HepG2 (cell line): ENCODE measurements around the gene GAS5. TPM values are rescaled to one million over a fixed set of nuclear protein-coding genes. Genes with fewer than 3 reads are reported as not detected.

ENCODE experiments used
- ATF1 ChIP-seq: IDR thresholded peaks from 2 replicates; pipeline ENCODE4 v1.6.1; 2016; ENCODE audit warnings: mild to moderate bottlenecking, control low read depth
- RARG ChIP-seq: sonication (generic); formaldehyde crosslinking; IDR thresholded peaks from 2 replicates; pipeline ENCODE4 v1.4.0; 2020; ENCODE audit warnings: low read depth, mild to moderate bottlenecking, missing genetic modification reagents
- U2AF1 ChIP-seq: fragments of 200-400 bp; formaldehyde crosslinking; optimal IDR thresholded peaks from 2 replicates; pipeline ENCODE3; 2017; ENCODE audit warnings: mild to moderate bottlenecking, low read depth, low read length
- ZBTB38 ChIP-seq: sonication (generic); formaldehyde crosslinking; IDR thresholded peaks from 2 replicates; pipeline ENCODE4 v1.5.1; 2020; ENCODE audit warnings: mild to moderate bottlenecking, missing genetic modification reagents
- ZNF333 ChIP-seq: sonication (generic); formaldehyde crosslinking; IDR thresholded peaks from 2 replicates; pipeline ENCODE4 v1.4.0; 2020; ENCODE audit warnings: mild to moderate bottlenecking, missing genetic modification reagents, borderline replicate concordance
- polyA plus RNA-seq, 8 experiments: library from polyadenylated mRNA; depleted of rRNA in 3 of 8; stranded (reverse) in 7 of 8; unstranded in 1 of 8; fragments of >200 nt; fragmentation: Illumina TruSeq in 4 of 8; extraction: Trizol in 4 of 8; gene quantifications; 2 replicates each; pipeline versions ENCODE4 v1.2.1 to v1.2.3, GENCODE V29; 2011 to 2016; ENCODE audit warnings: low read depth in 4 of 8, missing spikeins in 1 of 8, mixed read lengths in 1 of 8; ENCODE audit not compliant: insufficient read depth in 1 of 8
- total RNA-seq, 5 experiments: library from RNA; depleted of rRNA; stranded (reverse); fragments of >200 nt; fragmentation: Illumina TruSeq; extraction: Trizol; gene quantifications; 2 replicates each; pipeline ENCODE4 v1.2.3, GENCODE V29; 2016; ENCODE audit warnings: low read depth in 1 of 5
- TF ChIP-seq, protein P1 (sequence below): sonication (generic); formaldehyde crosslinking; IDR thresholded peaks from 2 replicates; pipeline ENCODE4 v1.5.1; 2020; ENCODE audit warnings: mild to moderate bottlenecking, missing genetic modification reagents, borderline replicate concordance
- TF ChIP-seq, protein P2 (sequence below): sonication (generic); formaldehyde crosslinking; IDR thresholded peaks from 2 replicates; pipeline ENCODE4 v1.4.0; 2020; ENCODE audit warnings: missing genetic modification reagents
- TF ChIP-seq, protein P3 (sequence below): sonication (generic); formaldehyde crosslinking; IDR thresholded peaks from 2 replicates; pipeline ENCODE4 v1.5.0; 2020; ENCODE audit warnings: mild to moderate bottlenecking, missing genetic modification reagents, borderline replicate concordance
- TF ChIP-seq, protein P4 (sequence below): sonication (generic); formaldehyde crosslinking; IDR thresholded peaks from 2 replicates; pipeline ENCODE4 v1.5.0; 2020; ENCODE audit warnings: missing genetic modification reagents
- TF ChIP-seq, protein P5 (sequence below): sonication (generic); formaldehyde crosslinking; IDR thresholded peaks from 2 replicates; pipeline ENCODE4 v1.8.0; 2022; ENCODE audit warnings: mild to moderate bottlenecking, missing genetic modification reagents, moderate library complexity
- TF ChIP-seq, protein P6 (sequence below): sonication (generic); formaldehyde crosslinking; conservative IDR thresholded peaks from 2 replicates; pipeline ENCODE4 v1.4.0; 2020; ENCODE audit warnings: missing genetic modification reagents

The GAS5 gene
- total and polyA plus RNA-seq, 2 of the 13 experiments (the other 11 are each of a cell fraction or from before 2014, with no cell fraction given) = 352 to 738 TPM

DNA sequence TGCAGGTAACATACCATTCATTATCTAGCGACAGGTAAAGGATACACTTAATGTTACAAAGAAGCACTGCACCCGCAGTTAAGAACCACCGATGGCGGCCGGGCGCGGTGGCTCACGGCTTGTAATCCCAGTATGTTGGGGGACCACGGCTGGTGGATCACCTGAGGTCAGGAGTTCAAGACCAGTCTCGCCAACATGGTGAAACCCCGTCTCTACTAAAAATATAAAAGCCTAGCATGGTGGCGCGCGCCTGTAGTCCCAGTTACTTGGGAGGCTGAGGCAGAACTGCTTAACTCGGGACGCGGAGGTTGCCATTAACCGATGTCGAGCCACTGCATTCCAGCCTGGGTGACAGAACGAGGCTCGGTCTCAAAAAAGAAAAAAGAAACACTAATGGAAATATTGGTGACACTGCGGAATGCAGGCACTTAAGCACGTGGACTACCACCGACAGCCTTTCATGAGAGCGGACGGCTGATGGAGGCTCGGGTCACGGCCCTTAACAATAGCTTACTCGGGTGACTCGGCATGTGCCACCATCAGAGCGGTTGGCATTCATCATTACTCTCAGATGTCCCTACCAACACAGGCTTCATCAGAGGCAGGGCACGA, 542 bp downstream of the GAS5 start (continued):
- TF ChIP-seq, protein P1, sequence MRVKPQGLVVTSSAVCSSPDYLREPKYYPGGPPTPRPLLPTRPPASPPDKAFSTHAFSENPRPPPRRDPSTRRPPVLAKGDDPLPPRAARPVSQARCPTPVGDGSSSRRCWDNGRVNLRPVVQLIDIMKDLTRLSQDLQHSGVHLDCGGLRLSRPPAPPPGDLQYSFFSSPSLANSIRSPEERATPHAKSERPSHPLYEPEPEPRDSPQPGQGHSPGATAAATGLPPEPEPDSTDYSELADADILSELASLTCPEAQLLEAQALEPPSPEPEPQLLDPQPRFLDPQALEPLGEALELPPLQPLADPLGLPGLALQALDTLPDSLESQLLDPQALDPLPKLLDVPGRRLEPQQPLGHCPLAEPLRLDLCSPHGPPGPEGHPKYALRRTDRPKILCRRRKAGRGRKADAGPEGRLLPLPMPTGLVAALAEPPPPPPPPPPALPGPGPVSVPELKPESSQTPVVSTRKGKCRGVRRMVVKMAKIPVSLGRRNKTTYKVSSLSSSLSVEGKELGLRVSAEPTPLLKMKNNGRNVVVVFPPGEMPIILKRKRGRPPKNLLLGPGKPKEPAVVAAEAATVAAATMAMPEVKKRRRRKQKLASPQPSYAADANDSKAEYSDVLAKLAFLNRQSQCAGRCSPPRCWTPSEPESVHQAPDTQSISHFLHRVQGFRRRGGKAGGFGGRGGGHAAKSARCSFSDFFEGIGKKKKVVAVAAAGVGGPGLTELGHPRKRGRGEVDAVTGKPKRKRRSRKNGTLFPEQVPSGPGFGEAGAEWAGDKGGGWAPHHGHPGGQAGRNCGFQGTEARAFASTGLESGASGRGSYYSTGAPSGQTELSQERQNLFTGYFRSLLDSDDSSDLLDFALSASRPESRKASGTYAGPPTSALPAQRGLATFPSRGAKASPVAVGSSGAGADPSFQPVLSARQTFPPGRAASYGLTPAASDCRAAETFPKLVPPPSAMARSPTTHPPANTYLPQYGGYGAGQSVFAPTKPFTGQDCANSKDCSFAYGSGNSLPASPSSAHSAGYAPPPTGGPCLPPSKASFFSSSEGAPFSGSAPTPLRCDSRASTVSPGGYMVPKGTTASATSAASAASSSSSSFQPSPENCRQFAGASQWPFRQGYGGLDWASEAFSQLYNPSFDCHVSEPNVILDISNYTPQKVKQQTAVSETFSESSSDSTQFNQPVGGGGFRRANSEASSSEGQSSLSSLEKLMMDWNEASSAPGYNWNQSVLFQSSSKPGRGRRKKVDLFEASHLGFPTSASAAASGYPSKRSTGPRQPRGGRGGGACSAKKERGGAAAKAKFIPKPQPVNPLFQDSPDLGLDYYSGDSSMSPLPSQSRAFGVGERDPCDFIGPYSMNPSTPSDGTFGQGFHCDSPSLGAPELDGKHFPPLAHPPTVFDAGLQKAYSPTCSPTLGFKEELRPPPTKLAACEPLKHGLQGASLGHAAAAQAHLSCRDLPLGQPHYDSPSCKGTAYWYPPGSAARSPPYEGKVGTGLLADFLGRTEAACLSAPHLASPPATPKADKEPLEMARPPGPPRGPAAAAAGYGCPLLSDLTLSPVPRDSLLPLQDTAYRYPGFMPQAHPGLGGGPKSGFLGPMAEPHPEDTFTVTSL (CRISPR knock-in tag) = no peak; the same call in 1 of the 2 replicates
- TF ChIP-seq, protein P2, sequence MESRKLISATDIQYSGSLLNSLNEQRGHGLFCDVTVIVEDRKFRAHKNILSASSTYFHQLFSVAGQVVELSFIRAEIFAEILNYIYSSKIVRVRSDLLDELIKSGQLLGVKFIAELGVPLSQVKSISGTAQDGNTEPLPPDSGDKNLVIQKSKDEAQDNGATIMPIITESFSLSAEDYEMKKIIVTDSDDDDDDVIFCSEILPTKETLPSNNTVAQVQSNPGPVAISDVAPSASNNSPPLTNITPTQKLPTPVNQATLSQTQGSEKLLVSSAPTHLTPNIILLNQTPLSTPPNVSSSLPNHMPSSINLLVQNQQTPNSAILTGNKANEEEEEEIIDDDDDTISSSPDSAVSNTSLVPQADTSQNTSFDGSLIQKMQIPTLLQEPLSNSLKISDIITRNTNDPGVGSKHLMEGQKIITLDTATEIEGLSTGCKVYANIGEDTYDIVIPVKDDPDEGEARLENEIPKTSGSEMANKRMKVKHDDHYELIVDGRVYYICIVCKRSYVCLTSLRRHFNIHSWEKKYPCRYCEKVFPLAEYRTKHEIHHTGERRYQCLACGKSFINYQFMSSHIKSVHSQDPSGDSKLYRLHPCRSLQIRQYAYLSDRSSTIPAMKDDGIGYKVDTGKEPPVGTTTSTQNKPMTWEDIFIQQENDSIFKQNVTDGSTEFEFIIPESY (CRISPR knock-in tag) = no peak
- TF ChIP-seq, protein P3, sequence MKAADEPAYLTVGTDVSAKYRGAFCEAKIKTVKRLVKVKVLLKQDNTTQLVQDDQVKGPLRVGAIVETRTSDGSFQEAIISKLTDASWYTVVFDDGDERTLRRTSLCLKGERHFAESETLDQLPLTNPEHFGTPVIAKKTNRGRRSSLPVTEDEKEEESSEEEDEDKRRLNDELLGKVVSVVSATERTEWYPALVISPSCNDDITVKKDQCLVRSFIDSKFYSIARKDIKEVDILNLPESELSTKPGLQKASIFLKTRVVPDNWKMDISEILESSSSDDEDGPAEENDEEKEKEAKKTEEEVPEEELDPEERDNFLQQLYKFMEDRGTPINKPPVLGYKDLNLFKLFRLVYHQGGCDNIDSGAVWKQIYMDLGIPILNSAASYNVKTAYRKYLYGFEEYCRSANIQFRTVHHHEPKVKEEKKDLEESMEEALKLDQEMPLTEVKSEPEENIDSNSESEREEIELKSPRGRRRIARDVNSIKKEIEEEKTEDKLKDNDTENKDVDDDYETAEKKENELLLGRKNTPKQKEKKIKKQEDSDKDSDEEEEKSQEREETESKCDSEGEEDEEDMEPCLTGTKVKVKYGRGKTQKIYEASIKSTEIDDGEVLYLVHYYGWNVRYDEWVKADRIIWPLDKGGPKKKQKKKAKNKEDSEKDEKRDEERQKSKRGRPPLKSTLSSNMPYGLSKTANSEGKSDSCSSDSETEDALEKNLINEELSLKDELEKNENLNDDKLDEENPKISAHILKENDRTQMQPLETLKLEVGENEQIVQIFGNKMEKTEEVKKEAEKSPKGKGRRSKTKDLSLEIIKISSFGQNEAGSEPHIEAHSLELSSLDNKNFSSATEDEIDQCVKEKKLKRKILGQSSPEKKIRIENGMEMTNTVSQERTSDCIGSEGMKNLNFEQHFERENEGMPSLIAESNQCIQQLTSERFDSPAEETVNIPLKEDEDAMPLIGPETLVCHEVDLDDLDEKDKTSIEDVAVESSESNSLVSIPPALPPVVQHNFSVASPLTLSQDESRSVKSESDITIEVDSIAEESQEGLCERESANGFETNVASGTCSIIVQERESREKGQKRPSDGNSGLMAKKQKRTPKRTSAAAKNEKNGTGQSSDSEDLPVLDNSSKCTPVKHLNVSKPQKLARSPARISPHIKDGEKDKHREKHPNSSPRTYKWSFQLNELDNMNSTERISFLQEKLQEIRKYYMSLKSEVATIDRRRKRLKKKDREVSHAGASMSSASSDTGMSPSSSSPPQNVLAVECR (CRISPR knock-in tag) = no peak
- TF ChIP-seq U2AF1 (peak; percentile 81), ATF1 (CRISPR knock-in tag) (no peak), ZBTB38 (CRISPR knock-in tag) (peak; percentile 23; the same call in 1 of the 2 replicates), ZNF333 (CRISPR knock-in tag) (0 out of 2 replicates have a peak, but pooled peaks have one; percentile 51), RARG (CRISPR knock-in tag) (no peak)
- TF ChIP-seq, protein P4, sequence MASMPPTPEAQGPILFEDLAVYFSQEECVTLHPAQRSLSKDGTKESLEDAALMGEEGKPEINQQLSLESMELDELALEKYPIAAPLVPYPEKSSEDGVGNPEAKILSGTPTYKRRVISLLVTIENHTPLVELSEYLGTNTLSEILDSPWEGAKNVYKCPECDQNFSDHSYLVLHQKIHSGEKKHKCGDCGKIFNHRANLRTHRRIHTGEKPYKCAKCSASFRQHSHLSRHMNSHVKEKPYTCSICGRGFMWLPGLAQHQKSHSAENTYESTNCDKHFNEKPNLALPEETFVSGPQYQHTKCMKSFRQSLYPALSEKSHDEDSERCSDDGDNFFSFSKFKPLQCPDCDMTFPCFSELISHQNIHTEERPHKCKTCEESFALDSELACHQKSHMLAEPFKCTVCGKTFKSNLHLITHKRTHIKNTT = no peak
- TF ChIP-seq, protein P5, sequence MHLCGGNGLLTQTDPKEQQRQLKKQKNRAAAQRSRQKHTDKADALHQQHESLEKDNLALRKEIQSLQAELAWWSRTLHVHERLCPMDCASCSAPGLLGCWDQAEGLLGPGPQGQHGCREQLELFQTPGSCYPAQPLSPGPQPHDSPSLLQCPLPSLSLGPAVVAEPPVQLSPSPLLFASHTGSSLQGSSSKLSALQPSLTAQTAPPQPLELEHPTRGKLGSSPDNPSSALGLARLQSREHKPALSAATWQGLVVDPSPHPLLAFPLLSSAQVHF (CRISPR knock-in tag) = no peak
- TF ChIP-seq, protein P6, sequence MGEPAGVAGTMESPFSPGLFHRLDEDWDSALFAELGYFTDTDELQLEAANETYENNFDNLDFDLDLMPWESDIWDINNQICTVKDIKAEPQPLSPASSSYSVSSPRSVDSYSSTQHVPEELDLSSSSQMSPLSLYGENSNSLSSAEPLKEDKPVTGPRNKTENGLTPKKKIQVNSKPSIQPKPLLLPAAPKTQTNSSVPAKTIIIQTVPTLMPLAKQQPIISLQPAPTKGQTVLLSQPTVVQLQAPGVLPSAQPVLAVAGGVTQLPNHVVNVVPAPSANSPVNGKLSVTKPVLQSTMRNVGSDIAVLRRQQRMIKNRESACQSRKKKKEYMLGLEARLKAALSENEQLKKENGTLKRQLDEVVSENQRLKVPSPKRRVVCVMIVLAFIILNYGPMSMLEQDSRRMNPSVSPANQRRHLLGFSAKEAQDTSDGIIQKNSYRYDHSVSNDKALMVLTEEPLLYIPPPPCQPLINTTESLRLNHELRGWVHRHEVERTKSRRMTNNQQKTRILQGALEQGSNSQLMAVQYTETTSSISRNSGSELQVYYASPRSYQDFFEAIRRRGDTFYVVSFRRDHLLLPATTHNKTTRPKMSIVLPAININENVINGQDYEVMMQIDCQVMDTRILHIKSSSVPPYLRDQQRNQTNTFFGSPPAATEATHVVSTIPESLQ (CRISPR knock-in tag) = no peak
